PFSK-1 (cell line): Measurements from ENCODE around the gene RPS6KA3.

Experiments
- POLR2AphosphoS5 ChIP-seq: IDR thresholded peaks from 2 replicates; pipeline ENCODE4 v1.6.1; 2012; ENCODE audit warnings: low read depth, mild to moderate bottlenecking, control low read depth, low read length, moderate library complexity
- SIN3A ChIP-seq: IDR thresholded peaks from 2 replicates; pipeline ENCODE4 v1.6.1; 2012; ENCODE audit warnings: mild to moderate bottlenecking, low read length, moderate library complexity, borderline replicate concordance; ENCODE audit not compliant: insufficient read depth
- TAF1 ChIP-seq: IDR thresholded peaks from 2 replicates; pipeline ENCODE4 v1.6.1; 2012; ENCODE audit warnings: low read length, control low read depth, borderline replicate concordance; ENCODE audit not compliant: insufficient read depth
- TF ChIP-seq, protein P1 (sequence below), 2 experiments: IDR thresholded peaks; 2 replicates each; pipeline versions ENCODE4 v1.6.1 to v1.8.0; 2011 to 2012; ENCODE audit warnings: low read depth in 2 of 2, low read length in 2 of 2, control low read depth in 1 of 2, inconsistent platforms in 1 of 2, mild to moderate bottlenecking in 1 of 2, moderate library complexity in 1 of 2; ENCODE audit not compliant: insufficient read depth in 1 of 2

DNA sequence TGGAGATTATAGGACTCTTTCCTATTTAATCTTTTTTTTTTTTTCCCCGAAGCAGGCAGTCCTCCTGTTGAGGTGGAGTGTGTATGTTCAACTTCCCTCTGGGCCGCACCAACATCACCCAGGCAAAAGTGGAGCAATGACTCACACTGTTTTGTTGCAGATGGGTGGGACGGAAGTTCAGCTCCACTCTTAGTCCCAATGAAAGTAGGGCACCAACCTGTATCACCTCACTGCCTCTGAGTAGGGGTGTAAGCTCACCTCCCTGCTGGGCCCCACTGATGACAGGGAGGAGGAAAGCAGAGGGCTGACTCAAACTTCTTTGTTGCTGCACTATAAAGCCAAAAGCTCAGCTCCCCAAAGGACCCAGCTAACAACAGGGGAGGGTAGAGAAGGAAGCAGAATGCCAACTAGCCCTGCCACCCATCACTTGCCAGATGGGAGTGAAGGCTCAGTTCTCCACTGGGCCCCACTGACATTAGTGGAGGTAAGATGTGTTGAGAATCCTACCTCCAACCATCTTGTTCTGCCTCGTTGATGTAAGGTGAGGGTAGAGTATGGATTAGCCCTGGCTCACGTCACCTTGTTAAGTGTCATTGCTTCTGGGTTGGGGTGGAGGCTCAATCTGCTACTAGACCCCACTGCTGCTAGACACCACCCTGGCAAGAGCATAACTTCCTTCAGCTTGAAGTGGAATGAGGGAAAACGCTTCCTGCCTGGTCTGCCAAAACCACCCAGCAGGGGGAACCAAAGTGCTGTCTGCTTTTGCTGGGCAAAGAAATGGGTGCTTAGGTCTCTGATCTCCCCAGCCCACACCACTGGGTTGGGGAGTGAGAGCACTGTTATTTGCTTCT is 14.1 kb downstream of the RPS6KA3 start:
- TF ChIP-seq TAF1 (no peak), POLR2AphosphoS5 (no peak), SIN3A (no peak)
- TF ChIP-seq, protein P1, sequence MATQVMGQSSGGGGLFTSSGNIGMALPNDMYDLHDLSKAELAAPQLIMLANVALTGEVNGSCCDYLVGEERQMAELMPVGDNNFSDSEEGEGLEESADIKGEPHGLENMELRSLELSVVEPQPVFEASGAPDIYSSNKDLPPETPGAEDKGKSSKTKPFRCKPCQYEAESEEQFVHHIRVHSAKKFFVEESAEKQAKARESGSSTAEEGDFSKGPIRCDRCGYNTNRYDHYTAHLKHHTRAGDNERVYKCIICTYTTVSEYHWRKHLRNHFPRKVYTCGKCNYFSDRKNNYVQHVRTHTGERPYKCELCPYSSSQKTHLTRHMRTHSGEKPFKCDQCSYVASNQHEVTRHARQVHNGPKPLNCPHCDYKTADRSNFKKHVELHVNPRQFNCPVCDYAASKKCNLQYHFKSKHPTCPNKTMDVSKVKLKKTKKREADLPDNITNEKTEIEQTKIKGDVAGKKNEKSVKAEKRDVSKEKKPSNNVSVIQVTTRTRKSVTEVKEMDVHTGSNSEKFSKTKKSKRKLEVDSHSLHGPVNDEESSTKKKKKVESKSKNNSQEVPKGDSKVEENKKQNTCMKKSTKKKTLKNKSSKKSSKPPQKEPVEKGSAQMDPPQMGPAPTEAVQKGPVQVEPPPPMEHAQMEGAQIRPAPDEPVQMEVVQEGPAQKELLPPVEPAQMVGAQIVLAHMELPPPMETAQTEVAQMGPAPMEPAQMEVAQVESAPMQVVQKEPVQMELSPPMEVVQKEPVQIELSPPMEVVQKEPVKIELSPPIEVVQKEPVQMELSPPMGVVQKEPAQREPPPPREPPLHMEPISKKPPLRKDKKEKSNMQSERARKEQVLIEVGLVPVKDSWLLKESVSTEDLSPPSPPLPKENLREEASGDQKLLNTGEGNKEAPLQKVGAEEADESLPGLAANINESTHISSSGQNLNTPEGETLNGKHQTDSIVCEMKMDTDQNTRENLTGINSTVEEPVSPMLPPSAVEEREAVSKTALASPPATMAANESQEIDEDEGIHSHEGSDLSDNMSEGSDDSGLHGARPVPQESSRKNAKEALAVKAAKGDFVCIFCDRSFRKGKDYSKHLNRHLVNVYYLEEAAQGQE (IDR thresholded peaks at IDR 0.05; ENCODE audit: insufficient read depth in 1 of 2, low read depth in 2 of 2, low read length in 2 of 2) = no peak
